GM12873 (cell line): ENCODE measurements around the gene RPS5.

ENCODE experiments used
- CTCF ChIP-seq: IDR thresholded peaks from 2 replicates; pipeline ENCODE4 v1.5.1; 2012; ENCODE audit warnings: low read depth, mild to moderate bottlenecking, moderate library complexity, low read length, control low read depth; ENCODE audit not compliant: insufficient read depth; ENCODE audit errors: missing control alignments

RPS5 gene

GRCh38 chr19:58350001-58350861 lies 36.8 kb upstream of the RPS5 start:
- no peak for TF ChIP-seq CTCF

DNA sequence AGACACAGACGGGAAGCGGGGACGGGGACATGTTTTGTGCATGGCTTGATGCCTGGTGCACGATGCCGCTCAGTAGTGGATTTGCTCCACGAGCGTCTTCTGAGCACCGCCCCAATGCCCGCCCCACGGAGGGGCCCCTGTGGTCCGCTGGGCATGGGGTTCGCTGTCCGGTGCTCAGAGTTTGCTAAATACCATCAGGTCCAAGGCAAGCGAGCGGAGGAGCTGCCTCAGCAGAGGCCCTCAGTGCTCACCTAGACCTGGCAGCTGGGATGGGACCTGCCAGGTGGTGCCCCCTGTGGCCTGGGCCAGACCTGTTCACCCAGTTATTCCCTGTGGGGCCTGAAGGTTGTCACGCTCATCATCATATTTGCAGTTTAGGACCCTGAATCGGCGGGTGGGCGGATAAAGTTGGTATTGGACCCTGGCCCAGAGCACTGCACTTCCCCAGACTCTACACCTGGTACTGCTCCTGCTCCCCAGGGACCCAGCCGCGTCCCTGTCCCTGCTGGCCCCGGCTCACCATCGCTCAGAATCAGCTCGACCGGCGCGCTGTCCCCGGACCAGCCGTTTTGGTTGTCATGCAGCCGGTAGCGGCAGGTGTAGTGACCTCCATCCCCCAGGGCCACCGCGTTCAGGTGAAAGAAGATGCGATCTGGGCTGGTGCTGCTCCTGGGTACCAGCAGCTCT lies 36.1 kb upstream of the RPS5 start:
- no peak for TF ChIP-seq CTCF

DNA sequence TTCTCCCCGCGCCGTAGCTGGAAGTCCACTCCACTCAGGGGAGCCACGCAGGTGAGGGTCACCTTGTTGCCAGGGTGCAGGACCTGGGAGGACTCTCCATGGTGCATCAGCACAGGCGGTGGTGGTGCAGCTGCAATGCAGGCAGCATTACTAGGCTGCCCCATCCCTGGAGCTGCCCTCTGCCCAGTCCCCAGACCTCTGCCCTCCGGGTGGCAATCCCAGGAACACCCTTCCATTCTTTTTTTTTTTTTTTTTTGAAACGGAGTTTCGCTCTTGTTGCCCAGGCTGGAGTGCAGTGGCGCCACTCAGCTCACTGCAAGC lies 35.6 kb upstream of the RPS5 start:
- no peak for TF ChIP-seq CTCF

DNA sequence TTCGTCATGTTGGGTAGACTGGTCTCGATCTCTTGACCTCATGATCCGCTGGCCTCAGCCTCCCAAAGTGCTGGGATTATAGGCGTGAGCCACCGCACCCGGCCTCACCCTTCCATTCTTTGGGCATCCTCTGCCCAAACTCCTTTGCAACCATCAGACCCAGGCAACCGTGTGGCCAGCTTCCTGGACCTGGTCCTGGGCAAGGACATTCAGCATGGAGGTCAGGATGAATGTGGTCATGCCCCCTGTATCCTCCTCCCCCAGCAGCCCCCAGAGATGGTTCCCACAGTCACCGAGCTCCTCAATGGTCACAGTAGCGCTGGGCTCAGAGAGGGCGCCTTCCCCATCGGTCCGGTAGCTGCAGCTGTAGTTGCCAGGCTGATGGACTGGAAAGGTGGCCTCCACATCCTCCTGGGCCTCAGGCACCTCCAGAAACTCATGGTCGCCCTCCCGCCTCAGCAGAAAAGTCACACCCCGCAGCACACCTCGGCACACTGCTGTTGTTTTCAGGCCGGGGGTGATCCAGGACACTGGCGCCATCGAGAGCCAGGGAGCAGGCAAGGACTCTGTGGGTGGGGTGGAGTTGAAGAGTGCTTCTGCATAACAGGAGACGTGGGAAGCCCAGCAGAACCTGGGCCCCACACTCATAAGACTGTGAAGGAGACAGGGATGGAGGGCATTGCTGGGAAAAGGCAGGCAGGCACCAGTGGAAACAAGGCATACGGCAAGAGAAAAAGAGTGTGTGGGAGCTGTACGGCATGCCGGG lies 34.9 kb upstream of the RPS5 start:
- no peak for TF ChIP-seq CTCF

DNA sequence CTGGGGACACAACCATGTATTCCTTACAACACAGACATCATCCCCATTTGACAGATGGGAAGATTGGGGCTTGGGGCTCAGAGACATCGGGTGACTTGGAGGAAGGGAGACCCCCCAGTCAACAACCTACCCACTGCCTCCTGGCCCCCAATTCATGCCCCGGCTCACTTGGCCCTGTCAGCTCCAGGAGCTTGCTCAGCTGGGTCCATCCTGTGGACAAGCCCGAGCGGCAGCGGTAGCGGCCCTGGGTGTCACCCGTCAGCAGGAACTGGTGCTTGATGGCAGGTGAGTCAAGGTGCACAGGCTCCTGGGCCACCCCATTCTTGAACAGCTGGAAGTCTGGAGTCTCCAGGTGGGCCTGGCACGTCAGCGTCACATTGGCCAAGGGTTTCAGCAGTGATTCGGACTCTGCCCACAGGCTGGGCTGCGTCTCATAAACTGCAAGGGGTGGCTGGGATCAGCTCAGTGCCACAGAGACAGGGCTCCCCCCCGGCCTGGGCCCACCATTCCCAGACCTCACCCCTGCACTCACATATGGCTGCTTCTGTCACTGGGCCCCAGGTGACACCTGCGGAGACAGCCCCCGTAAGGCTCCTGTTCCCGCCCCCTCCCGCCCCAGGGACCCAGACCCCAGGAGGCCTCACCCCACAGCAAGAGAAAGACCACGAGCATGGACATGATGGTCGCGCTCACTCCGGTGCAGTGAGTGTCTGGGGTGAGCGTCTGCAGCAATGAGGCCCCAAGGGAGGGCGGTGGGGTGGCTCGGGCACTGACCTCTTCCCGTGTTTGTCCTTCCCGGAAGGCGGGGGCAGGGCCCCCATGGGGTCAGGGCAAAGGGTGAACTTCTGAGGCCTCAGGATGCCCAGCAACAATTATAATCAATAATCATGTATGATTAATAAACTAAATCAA lies 34.1 kb upstream of the RPS5 start, which contains the start of gene A1BG:
Gene A1BG (minus strand): TSS at position 733 of the 912 bp plus-strand sequence. CDS start 55 bp downstream, at position 678.
- no peak for TF ChIP-seq CTCF

DNA sequence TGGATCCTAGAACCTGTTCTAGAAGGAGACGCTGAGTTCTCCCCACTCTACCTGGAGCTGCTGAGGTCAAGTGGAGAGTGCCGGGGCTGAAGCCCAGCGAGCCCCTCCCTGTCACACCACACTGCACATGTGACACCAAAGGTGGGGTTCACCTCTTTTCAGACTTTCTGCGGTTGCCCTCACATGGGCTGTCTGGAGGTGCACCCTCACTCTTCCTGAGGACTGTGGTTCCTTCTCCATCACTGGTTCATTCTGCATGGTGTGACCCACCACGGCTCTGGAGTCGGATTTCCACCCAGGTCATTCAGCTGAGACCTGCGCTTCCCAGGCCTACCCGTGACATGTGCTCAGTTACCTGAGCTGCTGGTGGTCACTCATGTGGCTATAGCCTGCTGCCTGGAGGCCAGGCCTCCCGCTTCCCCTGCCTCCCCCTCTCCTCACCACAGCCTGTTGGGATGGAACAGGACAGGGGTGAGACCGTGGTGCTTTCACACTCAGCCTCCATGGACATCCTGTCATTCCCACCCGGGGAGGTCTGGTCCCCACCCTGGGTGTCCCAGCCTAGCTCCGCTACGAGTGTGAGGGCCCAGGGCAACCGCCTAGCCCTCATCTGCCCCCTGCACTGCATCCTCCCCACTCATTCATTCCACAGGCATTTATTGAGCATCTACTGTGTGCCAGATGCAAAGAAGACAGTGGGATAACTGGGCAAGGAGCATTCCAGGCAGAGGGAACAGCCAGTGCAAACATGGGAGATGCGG lies 33.2 kb upstream of the RPS5 start:
- no peak for TF ChIP-seq CTCF
